HG03575 (cell line): ENCODE results near the gene KIAA1614.

ENCODE experiments used
- ATAC-seq: cut with Tn5 transposase; IDR thresholded peaks from one replicate; pipeline ENCODE4 v1.9.1; 2021; ENCODE audit not compliant: unreplicated experiment, insufficient number of reproducible peaks, low FRiP score; ENCODE audit errors: extremely low read depth

KIAA1614 gene

GRCh38 chr1:180971273-180971997, 58.7 kb downstream of the KIAA1614 start:
- ATAC-seq = no peak

- ATAC-seq = no peak
Measured at GRCh38 chr1:180973369-180973768, 60.7 kb downstream of the KIAA1614 start.

GRCh38 chr1:180974236-180974635, 61.5 kb downstream of the KIAA1614 start:
- no peak for ATAC-seq

GRCh38 chr1:180975551-180975950, 62.9 kb downstream of the KIAA1614 start:
- ATAC-seq = no peak

- no peak for ATAC-seq
Measured at GRCh38 chr1:180976191-180976590, 63.5 kb downstream of the KIAA1614 start.

- ATAC-seq = no peak
Measured at GRCh38 chr1:180976732-180977357, 64.1 kb downstream of the KIAA1614 start.

GRCh38 chr1:180981596-180982387, 69.1 kb downstream of the KIAA1614 start:
- ATAC-seq = no peak

GRCh38 chr1:180982422-180982821, 69.7 kb downstream of the KIAA1614 start:
- no peak for ATAC-seq

- ATAC-seq = no peak
Measured at GRCh38 chr1:180988253-180988752, 75.6 kb downstream of the KIAA1614 start.

- no peak for ATAC-seq
Measured at GRCh38 chr1:180994262-180994661, 81.6 kb downstream of the KIAA1614 start.

- ATAC-seq = no peak
Measured at GRCh38 chr1:180997843-180998504, 85.3 kb downstream of the KIAA1614 start.
